Measurements from ENCODE around the gene CTSE.

Gene CTSE

DNA sequence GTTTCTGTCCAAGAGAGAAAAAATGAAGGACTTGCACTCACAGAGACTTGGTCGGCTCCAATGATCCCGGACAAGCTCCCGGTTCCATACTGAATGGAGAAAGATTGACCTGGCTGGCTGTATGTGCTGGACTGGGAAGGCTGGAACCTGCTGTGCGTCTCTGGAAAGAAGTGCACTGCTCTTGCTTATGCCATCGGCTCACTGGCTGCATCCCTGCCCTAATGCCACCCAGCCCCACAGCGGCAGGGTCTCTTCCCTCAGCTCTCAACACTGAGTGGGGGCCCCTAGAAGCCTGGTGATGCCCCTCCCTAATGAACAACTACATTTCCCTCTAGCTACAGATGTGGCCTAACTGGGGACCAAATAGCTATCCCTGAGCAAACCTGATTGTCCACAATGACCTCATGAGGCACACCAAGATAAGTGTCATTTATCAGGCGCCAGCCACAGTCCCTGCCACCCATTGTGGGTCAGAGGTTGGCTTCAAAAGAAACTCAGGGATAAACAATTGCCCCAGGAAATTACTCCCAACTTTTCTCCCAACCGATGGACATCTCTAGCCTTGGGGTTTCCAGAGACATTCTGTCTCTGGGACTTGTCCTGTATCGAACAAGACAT is 2.6 kb downstream of the CTSE start:
- Histone ChIP-seq H3K27me3 (ENCODE audit: insufficient read depth, poor library complexity, severe bottlenecking) (no peaks in the 10 kb centered on the region), H3K4me1 (ENCODE audit: insufficient read depth, poor library complexity, severe bottlenecking) (peaks cover 14% of the 10 kb centered on the region), H3K36me3 (ENCODE audit: low read depth) (no peaks in the 10 kb centered on the region), H3K27ac (ENCODE audit: poor library complexity, severe bottlenecking) (peak overlapping the region; percentile 78), H3K4me3 (ENCODE audit: severe bottlenecking) (no peak overlapping the region), H3K9me3 (ENCODE audit: severe bottlenecking) (no peaks in the 10 kb centered on the region)
- TF ChIP-seq, protein P1, sequence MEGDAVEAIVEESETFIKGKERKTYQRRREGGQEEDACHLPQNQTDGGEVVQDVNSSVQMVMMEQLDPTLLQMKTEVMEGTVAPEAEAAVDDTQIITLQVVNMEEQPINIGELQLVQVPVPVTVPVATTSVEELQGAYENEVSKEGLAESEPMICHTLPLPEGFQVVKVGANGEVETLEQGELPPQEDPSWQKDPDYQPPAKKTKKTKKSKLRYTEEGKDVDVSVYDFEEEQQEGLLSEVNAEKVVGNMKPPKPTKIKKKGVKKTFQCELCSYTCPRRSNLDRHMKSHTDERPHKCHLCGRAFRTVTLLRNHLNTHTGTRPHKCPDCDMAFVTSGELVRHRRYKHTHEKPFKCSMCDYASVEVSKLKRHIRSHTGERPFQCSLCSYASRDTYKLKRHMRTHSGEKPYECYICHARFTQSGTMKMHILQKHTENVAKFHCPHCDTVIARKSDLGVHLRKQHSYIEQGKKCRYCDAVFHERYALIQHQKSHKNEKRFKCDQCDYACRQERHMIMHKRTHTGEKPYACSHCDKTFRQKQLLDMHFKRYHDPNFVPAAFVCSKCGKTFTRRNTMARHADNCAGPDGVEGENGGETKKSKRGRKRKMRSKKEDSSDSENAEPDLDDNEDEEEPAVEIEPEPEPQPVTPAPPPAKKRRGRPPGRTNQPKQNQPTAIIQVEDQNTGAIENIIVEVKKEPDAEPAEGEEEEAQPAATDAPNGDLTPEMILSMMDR (IDR thresholded peaks at IDR 0.05; ENCODE audit: poor library complexity, severe bottlenecking), result no peak
- DNase-seq (ENCODE audit: low spot score), result no peak
- ATAC-seq (ENCODE audit: low read depth), result no peak

GRCh38 chr1:206020393-206021007 is 3.2 kb downstream of the CTSE start:
- DNase-seq (ENCODE audit: low spot score), result no peak
- Histone ChIP-seq H3K4me3 (ENCODE audit: severe bottlenecking) (no peak overlapping the region), H3K36me3 (ENCODE audit: low read depth) (no peaks in the 10 kb centered on the region), H3K27me3 (ENCODE audit: insufficient read depth, poor library complexity, severe bottlenecking) (no peaks in the 10 kb centered on the region), H3K9me3 (ENCODE audit: severe bottlenecking) (no peaks in the 10 kb centered on the region), H3K4me1 (ENCODE audit: insufficient read depth, poor library complexity, severe bottlenecking) (peaks cover 14% of the 10 kb centered on the region), H3K27ac (ENCODE audit: poor library complexity, severe bottlenecking) (peak overlapping the region; percentile 78)
- no peak for ATAC-seq (ENCODE audit: low read depth)
- TF ChIP-seq, protein P1 (IDR thresholded peaks at IDR 0.05; ENCODE audit: poor library complexity, severe bottlenecking), result no peak

DNA sequence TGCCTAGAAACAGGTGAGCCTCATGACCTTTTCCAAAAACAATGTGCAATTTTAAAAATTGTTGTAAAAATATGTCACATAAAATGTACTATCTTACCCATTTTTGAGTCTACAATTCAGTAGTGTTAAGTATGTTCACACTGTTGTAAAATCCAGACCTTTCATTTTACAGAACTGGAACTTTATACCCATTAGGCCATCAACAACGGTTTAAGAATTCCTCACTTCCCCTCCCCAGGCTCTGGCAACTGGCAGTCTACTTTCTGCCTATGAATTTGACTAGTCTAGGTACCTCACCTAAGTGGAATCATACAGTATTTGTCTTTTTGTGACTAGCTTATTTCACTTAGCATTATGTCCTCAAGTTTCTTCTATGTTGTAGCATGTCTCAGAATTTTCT is 8.6 kb downstream of the CTSE start:
- Histone ChIP-seq H3K36me3 (ENCODE audit: low read depth) (no peaks in the 10 kb centered on the region), H3K9me3 (ENCODE audit: severe bottlenecking) (no peaks in the 10 kb centered on the region), H3K27me3 (ENCODE audit: insufficient read depth, poor library complexity, severe bottlenecking) (no peaks in the 10 kb centered on the region), H3K27ac (ENCODE audit: poor library complexity, severe bottlenecking) (no peak overlapping the region), H3K4me1 (ENCODE audit: insufficient read depth, poor library complexity, severe bottlenecking) (no peaks in the 10 kb centered on the region), H3K4me3 (ENCODE audit: severe bottlenecking) (no peak overlapping the region)
- ATAC-seq (ENCODE audit: low read depth) (no peak), DNase-seq (ENCODE audit: low spot score) (no peak)
- TF ChIP-seq, protein P1 (IDR thresholded peaks at IDR 0.05; ENCODE audit: poor library complexity, severe bottlenecking), result no peak

- ATAC-seq (ENCODE audit: low read depth), result no peak
Observed at GRCh38 chr1:206014601-206015000, 9.1 kb downstream of the CTSE start.

More at GRCh38 chr1:206014601-206015000, 9.1 kb downstream of the CTSE start:
- H3K4me1 ChIP-seq (ENCODE audit: insufficient read depth, poor library complexity, severe bottlenecking), result no peaks in the 10 kb centered on the region
- H3K4me3 ChIP-seq (ENCODE audit: severe bottlenecking), result no peak overlapping the region
- no peak for DNase-seq (ENCODE audit: low spot score)
- TF ChIP-seq, protein P1 (IDR thresholded peaks at IDR 0.05; ENCODE audit: poor library complexity, severe bottlenecking), result no peak
- no peak overlapping the region for H3K27ac ChIP-seq (ENCODE audit: poor library complexity, severe bottlenecking)
- no peaks in the 10 kb centered on the region for H3K27me3 ChIP-seq (ENCODE audit: insufficient read depth, poor library complexity, severe bottlenecking)
- H3K9me3 ChIP-seq (ENCODE audit: severe bottlenecking), result no peaks in the 10 kb centered on the region
- H3K36me3 ChIP-seq (ENCODE audit: low read depth), result no peaks in the 10 kb centered on the region

Measured in RWPE2 (cell line).